Activated CD8-positive, alpha-beta memory T cell treated with anti-CD3 and anti-CD28 coated beads for 1 hour (primary cell): ENCODE measurements around the gene ING1.
A peak's percentile ranks its signal among the peaks of the same experiment; 100 is the strongest.
"Not testable (repeated sequence)": the region's sequence is repeated elsewhere in the genome, so short reads cannot be mapped to it uniquely, and the experiment has no call there.

Experiments used
- DNase-seq, 2 donors: peaks; one replicate each; pipeline ENCODE4 v3.0.0-alpha.2; 2020; ENCODE audit warnings: low read depth in 1 of 2; ENCODE audit errors: extremely low read depth in 1 of 2

ING1 gene

DNA sequence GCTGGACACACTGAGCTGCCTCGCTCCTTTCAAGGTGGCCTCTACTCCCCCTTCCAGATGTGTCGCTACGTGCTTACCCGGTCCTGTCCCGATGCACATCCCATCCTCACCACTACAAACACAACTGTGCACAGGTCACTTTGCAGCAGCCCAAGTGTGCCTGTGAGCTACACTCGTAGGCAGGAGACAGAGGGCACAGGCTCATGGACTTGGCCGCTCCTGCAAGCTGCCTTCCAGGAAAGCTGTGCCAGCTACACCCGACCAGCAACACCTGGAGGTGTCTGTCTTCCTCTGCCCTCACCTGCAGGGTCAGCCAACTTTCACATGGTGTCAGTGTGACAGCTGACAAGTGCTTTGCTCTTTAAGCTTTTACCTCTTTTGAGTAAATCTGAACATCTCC, 23.0 kb upstream of the ING1 start:
- DNase-seq = no peak

DNA sequence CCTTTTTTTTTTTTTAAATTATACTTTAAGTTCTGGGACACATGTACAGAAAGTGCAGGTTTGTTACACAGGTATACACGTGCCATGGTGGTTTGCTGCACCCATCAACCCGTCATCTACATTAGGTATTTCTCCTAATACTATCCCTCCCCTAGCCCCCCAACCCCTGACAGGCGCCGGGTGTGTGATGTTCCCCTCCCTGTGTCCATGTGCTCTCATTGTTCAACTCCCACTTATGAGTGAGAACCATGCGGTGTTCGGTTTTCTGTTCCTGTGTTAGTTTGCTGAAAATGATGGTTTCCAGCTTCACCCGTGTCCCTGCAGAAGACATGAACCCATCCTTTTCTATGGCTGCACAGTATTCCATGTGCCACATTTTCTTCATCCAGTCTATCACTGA, 17.7 kb upstream of the ING1 start:
- DNase-seq = not testable (repeated sequence)

DNA sequence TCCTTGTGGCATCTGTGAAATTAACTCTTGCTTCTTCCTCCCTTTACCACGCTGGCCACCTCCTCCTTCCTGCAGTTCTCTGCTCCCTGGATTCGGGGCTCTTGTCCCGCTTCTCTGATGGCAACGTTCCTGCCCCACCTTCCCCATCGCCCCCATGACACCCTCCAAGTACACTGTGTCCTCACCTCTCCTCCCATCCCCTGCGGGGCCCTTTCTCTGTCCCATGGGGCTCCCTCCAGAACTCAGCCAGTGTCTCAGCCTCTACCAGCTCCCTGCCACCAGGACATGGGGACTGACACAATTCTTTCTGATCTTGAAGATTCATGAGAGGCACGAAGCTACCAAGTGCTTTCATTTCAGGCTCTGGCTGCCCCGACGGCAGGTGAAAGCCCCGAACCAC, 16.7 kb upstream of the ING1 start:
- DNase-seq = no peak

DNA sequence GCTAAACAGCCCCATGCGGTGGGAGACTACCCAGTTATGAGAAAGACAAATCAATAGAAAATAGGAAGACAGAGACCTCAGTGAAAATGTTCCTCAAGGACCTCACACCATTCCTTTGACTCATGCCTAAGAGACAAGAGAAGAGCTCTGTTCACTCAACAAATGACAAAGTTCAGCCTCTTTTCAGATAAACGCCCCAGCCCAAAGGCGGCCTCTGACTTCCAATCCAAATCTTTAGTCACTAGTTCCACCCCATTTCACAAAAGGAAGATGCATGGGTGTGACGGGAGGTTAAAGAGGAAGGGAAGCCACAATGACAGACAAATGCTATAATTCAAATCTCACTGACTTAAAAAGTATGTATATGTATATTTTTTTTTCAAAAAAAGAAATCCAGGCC, 15.7 kb upstream of the ING1 start:
- no peak for DNase-seq

DNA sequence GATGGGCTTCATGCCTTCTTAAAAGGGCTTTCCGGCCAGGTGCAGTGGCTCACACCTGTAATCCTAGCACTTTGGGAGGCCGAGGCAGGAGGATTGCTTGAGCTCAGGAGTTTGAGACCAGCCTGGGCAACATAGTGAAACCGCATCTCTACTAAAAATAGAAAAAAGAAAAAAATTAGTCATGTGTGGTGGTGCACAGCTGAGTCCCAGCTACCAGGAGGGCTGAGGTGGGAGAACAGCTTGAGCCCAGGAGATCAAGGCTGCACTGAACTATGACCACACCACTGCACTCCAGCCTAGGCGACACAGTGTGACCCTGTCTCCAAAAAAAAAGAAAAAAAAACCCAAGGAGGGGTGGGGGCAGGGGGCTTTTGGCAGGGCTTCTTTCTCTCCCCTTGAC, 14.8 kb upstream of the ING1 start:
- no peak for DNase-seq

DNA sequence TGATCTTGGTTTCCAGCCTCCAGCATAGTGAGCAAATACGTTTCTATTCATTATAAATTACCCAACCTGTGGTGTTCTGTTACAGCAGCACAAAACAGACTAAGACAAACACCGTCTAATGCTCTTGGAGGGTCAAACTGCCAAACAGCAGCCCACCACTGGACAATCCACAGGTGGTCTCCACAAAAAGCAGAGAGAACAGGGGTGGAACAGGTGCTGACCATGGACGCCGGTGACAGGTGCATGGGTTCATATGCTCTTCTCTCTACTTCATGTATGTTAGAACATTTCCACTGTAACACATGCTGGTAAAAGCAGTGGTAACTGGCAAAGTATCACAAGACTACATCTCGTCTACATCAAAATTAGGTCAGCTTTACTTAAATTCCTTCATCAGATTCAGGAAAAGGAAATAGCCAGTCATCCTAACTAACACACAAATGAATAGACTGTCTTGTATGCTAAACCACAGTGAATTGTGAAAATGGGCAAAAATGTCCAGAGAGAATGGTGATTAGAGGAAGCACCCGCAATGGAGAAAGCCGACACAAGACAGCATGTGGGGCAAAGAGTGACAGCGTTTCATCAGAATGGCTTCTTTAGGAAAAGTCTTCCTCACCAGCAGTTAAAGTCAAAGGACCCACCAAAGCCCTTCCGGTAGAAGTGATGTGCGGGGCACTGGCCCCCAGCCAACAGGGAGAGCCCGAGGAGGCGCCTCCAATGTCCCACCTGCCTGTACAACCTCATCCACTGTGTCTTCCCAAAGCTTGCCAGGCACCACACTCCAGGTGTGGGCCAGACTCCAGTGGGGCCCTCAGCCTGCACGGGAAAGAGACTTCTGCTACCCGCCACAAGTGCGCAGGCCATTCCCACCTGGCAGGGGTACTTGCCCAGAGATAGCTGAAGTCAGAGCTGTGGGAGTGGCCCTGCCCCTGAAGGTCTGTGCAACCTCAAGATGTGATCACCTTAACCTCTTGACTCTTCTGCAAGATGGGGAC, 14.1 kb upstream of the ING1 start:
- DNase-seq = no peak

DNA sequence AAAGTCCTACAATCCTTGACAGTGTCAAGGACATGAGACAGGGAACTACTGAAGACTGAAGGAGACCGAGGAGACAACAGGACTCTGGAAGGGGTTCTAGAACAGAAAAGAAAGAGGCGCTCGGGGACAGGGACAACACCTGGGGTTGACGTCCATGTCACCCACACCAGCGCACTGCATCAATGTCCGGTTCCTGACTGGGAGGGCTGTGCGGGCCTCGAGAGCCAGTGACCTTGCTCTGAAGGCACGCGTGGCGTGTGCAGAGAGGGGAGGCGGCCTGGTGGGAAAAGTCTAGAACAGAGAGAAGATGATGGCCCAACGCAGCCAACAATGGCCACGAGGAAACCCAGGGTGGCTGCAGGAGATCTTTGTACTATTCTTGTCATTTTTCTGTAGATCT, 13.3 kb upstream of the ING1 start:
- DNase-seq = no peak

DNA sequence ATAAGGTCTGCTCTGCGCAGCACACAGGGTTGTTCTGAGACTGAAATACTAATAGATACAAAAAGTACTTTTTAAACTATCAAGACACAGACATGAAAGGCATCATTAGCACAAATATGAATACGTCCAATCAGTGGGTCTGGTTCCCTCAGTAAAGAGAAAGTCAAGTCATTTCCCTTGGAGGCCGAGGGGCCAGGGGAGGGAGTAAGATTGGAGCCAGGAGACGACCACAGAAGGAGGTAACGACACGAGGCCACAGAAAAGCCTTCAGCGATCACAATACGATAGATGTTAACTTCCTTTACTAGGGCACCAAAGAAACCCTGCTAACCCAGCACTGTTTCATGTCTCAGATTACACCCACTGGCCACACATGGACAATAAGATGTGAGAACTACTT, 12.9 kb upstream of the ING1 start:
- no peak for DNase-seq

DNA sequence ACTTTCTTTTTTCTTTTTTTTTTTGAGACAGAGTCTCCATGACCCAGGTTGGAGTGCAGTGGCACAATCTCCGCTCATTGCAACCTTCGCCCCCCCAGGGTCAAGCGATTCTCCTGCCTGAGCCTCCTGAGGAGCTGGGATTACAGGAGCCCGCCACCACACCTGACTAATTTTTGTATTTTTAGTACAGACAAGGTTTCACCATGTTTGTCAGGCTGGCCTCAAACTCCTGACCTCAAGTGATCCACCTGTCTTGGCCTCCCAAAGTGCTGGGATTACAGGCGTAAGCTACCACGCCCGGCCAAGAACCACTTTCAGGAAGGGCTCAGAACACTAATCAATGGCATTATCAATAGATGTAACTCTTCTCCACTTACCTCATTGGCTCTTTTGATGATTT, 12.4 kb upstream of the ING1 start:
- DNase-seq = not testable (repeated sequence)

DNA sequence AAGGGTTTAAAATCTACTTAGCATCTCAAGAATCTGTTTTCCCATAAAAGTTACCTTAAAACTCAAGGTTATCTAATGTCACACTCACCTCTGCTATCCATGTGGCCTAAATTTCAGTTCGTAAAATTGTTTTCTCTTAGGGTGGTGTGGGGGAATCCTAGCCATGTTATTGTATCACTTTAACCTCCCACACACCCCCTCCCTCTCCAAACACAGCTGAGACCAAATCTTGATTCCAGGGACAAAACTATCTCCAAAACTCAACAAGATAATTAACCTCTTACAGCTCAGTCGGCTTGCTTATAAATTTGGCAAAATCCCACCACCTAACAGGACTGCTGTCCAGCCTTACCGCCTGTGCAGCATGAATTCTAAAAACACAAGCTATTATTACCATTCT, 11.4 kb upstream of the ING1 start:
- DNase-seq = no peak

DNA sequence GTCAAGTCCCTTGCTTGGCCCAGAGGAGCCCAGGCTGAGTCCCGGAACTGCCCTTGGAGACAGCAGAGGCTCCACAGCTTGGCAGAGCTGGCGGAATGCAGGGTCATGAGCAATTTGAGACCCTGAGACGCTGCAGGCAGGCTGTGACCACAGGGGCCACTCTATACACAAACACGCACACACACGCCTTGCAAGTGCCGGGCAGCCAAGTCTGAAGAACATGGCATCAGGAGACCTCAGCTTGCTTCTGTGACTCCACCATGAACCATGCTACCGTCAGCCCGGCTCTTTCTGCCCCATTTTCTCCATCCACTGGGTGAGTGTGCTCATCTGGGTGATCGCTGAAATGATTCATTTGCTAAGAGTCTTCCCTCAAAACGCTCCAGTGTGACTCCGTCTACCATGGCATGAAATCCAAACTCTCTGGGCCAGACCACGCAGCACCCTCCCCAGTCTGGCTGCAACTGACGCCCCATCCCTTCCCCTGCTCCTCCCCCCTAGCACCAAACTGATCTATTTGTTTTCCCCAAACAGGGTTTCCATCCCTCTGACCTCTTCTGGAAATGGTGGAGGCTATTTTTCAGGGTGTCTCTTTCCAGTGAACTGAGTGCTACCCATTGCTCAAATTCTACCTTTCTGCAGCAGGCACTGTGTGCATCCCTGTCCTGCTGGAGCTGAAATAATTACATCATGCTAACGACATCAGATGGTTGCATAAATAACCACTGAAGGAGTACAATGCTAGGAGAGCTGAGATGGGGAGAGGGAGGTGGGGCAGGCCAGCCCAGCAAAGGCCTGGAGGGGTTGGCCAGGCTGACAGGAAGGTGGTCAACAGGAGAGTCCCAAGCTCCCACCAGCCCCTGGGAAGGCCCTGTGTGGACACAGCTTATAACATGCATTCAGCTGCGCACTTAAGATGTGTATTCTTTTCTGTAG, 10.6 kb upstream of the ING1 start:
- no peak for DNase-seq

DNA sequence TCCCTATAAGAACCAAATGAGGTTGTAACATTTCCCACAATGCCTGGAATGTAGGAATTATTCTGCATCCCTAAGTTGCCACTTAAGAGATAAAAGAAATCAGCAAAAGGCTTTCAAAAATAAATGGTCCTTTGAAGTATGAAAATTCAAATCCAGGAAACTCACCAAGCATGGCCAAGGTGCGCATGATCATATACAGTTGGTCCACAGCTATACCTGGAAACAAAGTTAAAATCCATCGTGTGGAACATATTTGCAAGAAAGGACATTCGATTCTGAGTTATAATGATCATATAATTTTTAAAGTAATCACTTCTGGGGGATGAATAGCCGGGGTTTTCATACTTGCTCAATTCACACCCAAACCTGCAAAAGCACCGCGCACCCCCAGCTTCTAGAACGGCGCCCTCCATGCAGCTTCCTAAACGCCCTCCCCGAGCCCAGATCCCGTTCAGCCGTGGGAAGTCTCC, 8.1 kb upstream of the ING1 start:
- DNase-seq = no peak

DNA sequence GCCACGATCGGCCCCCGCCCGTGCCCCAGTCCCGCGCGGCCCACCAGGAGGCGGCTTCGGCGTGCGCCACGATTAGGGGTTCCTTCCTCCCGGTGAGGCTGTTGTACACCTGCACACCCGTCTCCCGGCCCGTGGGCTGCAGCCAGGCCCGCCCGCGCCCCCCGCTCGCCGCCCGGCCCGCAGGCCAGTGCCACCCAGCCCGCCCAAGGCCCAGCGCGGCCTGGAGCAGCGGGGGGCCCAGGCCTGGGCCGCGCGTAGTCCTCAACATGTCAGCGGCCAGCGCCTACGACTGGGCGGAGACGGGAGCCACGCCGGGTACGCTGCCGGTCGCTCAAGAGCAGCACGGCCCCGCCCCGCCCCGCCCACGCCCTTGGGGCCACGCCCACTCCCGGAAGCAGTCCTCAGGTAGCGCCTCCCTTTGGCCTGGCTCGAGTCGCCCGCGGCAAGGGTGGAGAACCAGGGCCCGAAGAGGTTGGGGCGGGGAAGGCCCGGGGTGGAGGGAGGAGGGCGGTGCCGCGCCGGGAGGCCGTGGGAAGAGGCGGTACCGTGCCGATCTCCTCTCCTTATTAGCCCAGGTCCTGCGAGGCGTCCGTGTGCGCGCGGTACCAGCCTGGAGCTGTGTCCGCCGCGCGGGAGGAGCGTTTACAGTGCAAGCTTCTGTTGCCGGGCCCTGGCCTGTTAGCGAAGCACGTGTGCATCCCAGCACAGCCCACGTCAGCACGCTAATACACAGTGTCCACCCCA, 7.5 kb upstream of the ING1 start, which contains the start of gene CARS2:
CARS2 (minus strand) TSS at position 291 of the 744 bp plus-strand sequence; CDS start at position 268, 23 bp downstream.
- DNase-seq = peak; percentile 86

DNA sequence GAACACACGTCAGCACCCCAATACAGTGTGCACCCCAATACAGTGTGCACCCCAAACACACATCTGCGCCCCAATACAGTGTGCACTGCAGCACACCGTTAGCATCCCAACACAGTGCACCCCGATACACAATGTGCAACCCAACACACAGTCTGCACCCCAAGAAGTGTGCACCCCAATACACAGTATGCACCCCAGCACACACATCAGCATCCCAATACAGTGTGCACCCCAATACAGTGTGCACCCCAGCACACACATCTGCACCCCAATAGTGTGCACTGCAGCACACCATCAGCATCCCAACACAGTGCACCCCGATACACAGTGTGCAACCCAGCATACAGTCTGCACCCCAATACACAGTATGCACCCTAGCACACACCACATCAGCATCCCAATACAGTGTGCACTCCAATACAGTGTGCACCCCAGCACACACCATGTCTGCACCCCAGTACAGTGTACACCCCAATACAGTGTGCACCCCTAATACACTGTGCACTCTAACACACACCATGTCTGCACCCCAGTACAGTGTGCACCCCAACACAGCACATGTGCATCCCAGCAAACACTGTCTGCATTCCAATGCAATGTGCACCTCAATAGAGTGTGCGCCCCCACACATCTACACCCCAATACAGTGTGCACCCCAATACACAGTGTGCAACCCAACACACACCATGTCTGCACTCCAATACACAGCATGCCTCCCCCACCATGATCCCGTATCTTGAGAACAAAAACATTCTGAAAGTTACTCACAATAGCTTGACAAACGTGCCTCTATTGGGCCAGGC, 6.7 kb upstream of the ING1 start:
- no peak for DNase-seq

DNA sequence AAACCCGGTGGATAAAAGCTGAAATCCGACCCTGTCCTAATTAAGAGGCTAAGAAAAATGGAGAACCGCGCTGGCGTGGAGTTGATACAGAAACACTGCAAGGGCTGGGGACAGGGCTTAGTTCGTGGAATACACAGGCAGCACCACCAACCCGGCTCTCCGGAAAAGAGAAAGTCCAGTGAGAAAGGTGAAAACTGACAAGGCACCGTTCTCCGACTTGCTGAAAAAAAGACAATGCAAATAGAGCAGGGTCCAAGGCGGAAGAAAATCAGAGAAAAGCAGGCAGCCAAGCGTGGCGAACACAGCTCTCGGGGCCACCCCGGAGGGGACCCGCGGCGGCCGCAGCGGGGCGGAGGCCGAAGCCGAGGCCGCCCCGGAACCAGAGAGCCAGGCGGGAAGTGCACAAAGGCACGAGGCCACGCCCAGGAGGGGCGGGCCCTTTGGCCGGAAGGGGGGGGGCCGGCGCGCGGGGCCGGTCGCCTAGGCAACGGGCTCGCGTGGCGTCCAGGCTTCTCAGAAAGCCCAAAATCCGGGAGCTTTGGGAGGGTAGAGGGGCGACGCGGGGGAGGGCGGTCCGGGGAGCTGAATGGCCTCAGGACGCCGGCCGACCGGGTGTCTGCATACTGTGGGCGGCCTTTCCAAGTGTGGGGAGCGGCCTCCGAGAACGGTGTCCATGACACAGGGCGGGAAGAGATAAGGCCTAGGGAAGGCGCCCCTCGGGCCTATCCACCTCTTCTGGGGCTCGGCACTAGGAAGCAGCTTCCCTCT, 1.2 kb upstream of the ING1 start:
- DNase-seq = peak in 1 of 2 donors; percentile 78

DNA sequence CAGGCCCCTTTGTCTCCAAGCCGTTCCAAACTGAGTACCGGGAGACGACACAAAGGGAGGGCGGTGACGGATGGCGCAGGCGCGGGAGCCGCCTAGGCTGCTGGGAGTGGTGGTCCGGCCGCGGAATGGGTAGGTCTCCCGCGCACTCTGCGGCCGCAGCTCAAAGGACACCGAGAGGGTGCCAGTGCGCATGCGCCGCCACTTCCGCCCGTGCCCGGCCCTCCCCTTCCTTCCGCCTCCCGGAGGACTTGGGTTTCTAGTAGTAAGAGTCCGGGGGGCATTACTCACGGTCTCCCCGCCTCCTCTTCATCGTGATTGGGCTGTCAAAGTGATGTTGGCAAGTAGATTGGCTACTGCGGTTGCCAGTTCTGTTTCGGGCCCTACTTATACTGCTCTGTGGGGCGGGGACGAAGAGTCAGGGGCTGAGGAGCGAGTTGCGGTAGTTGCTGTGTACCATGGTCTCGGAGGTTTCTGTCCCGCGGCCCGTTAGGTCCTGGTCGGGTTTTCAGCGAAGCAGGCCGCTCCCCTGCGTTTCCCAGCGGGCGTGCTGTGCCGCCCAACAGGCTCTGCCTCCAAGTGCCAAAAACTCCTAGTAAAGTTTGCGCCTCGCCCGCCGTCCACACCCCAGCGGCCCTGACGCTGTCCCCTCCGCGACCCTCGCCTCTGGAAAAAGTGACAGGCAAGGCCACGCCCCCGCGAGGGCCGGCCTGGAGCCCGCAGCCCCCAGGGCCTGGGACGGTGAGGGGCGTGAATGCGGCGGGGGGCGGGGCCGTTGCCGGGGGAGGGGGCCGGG, 455 bp upstream of the ING1 start:
- peak; percentile 98 to 99 for DNase-seq

DNA sequence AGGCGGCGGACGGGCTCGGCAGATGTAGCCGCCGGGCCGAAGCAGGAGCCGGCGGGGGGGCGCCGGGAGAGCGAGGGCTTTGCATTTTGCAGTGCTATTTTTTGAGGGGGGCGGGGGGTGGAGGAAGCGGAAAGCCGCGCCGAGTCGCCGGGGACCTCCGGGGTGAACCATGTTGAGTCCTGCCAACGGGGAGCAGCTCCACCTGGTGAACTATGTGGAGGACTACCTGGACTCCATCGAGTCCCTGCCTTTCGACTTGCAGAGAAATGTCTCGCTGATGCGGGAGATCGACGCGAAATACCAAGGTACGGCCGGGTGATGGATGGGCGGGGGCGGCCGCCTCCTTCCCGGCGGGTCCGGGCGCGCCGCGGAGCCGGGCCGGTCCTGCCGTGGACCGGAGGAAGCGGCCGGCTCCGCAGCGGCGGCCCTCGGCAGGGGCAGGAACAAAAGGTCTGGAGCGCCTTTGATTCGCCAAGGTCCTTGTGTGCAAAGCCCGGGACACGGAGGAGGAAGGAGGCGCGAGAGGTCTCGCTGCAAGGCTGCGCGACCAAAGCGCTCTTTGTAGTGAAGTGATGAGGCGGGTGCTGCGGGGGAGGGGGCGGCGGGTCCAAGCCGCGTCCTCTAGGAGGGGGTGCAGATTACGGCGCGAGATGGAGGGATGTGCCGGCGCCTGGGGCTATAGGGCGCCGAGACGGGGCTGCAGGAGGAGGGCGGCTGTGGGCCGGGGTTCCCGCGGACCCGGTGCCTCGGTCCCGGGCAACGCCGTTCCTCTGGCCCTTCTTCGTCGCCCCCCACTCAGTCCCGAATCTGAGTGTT, 689 bp downstream of the ING1 start:
- peak in 1 of 2 donors; percentile 61 for DNase-seq
